GM23338 (cell line): ENCODE results near the gene EXOSC7.

Experiments
- CREB1 ChIP-seq: fragments of 250-450 bp; sonication (Bioruptor Pico); IDR thresholded peaks from 2 replicates; pipeline ENCODE4 v1.5.0; 2020; ENCODE audit warnings: low read depth, mild to moderate bottlenecking, moderate library complexity
- CTCF ChIP-seq, 2 experiments: fragments of 200-600 bp in 1 of 2; sonication (generic) in 1 of 2; conservative IDR thresholded peaks; 2 replicates each; pipeline versions ENCODE4 v1.5.1 to v1.6.1; 2016 to 2017; ENCODE audit warnings: antibody characterized with exemption in 2 of 2, low read depth in 2 of 2, mild to moderate bottlenecking in 2 of 2, moderate library complexity in 1 of 2
- EZH2 ChIP-seq: fragments of 200-600 bp; sonication (generic); IDR thresholded peaks from one replicate; pipeline ENCODE4 v1.8.0; 2017; ENCODE audit warnings: antibody characterized with exemption, mild to moderate bottlenecking, low read depth; ENCODE audit not compliant: unreplicated experiment
- EZH2phosphoT487 ChIP-seq: fragments of 200-600 bp; sonication (generic); IDR thresholded peaks from one replicate; pipeline ENCODE4 v1.8.1; 2018; ENCODE audit warnings: antibody characterized with exemption; ENCODE audit not compliant: unreplicated experiment
- JUNB ChIP-seq: IDR thresholded peaks from one replicate; pipeline ENCODE4 v1.6.1; 2016; ENCODE audit warnings: antibody characterized with exemption; ENCODE audit not compliant: unreplicated experiment
- POLR2AphosphoS5 ChIP-seq: IDR thresholded peaks from 2 replicates; pipeline ENCODE4 v1.6.1; 2016; ENCODE audit warnings: antibody characterized with exemption, low read depth
- REST ChIP-seq: IDR thresholded peaks from one replicate; pipeline ENCODE4 v1.6.1; 2018; ENCODE audit warnings: antibody characterized with exemption; ENCODE audit not compliant: unreplicated experiment
- STAT1 ChIP-seq: IDR thresholded peaks from one replicate; pipeline ENCODE4 v1.6.1; 2016; ENCODE audit warnings: antibody characterized with exemption; ENCODE audit not compliant: unreplicated experiment

GRCh38 chr3:44963571-44964325 is 12.3 kb upstream of the EXOSC7 start:
- no peak for TF ChIP-seq CTCF (conservative IDR thresholded peaks at IDR 0.05; ENCODE audit: low read depth in 2 of 2)
- TF ChIP-seq CREB1: no peak
- no peak for TF ChIP-seq POLR2AphosphoS5
- no peak for TF ChIP-seq STAT1
- no peak for TF ChIP-seq EZH2
- TF ChIP-seq REST: no peak
- no peak for TF ChIP-seq JUNB
- TF ChIP-seq EZH2phosphoT487: no peak
